Fibroblast of mammary gland (primary cell): ENCODE measurements around the gene TWNK.

ENCODE experiments used
- DNase-seq: peaks from one replicate; pipeline ENCODE4 v3.0.0-alpha.2; 2010; ENCODE audit warnings: low read depth
- H3K4me3 ChIP-seq: 2 replicates; pipeline ENCODE4 v1.5.1; 2011; ENCODE audit warnings: low read depth, mild to moderate bottlenecking, low read length, moderate library complexity; ENCODE audit not compliant: control insufficient read depth
- CTCF ChIP-seq: conservative IDR thresholded peaks from 2 replicates; pipeline ENCODE4 v1.5.1; 2011; ENCODE audit warnings: low read depth, low read length, inconsistent platforms; ENCODE audit not compliant: control insufficient read depth, insufficient read depth

TWNK gene

DNA sequence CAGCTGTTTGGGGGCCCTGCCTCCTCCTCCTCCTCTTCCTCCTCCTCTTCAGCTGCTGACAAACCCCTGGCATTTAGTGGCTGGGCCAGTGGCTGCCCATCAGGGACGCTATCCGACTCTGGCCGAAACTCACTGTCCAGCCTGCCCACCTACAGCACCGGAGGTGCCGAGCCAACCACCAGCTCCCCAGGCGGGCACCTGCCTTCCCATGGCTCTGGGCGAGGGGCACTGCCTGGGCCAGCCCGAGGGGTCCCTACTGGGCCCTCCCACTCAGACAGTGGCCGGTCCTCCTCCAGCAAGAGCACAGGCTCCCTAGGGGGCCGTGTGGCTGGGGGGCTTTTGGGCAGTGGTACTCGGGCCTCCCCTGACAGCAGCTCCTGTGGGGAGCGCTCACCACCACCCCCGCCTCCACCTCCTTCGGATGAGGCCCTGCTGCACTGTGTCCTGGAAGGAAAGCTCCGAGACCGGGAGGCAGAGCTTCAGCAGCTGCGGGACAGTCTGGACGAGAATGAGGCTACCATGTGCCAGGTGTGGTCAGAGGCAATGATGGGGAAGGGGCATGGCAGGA is 16.4 kb downstream of the TWNK start:
- DNase-seq, result no peak
- no peak for TF ChIP-seq CTCF
- no peak overlapping the region for H3K4me3 ChIP-seq

DNA sequence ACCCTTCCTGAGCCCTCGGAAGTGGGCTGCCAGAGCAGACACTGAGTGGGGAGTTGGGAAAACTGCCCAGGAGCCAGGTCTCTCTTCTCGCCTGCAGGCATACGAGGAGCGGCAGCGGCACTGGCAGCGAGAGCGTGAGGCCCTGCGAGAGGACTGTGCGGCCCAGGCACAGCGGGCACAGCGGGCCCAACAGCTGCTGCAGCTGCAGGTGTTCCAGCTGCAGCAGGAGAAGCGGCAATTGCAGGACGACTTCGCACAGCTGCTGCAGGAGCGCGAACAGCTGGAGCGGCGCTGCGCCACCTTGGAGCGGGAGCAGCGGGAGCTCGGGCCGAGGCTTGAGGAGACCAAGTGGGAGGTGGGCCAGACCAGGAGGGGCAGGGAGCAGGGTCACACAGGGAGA is 18.0 kb downstream of the TWNK start:
- DNase-seq, result no peak
- TF ChIP-seq CTCF, result no peak
- no peak overlapping the region for H3K4me3 ChIP-seq

DNA sequence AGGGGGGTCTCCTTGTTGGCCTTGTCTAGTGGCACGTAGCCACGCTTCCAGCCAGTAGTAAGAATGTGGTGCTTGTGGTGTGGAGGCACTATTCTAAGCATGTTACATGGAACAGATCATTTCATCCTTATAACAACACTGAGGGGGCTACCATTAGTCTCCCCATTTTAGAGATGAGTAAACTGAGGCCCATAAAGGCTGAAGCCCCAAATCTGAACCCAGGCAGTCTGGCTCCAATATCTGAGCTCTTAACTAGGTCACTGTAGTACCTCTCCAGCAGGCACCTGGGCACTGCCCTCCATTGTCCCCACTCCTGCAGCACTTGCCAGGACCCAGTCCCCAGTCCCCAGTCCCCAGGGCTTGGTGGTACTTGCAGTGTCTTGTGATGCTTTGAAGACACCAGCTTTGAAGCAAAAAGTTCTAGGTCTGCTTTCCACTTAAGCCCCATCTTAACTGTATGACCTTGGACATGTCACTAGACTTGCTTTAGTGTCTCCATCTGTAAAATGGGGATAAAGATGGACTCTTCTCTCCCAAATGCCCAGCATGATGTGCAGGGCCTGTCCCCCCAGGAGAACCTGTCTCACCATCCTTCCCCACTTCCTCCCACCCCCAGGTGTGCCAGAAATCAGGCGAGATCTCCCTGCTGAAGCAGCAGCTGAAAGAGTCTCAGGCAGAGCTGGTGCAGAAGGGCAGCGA is 18.7 kb downstream of the TWNK start:
- TF ChIP-seq CTCF, result no peak
- H3K4me3 ChIP-seq, result no peak overlapping the region
- DNase-seq, result no peak

DNA sequence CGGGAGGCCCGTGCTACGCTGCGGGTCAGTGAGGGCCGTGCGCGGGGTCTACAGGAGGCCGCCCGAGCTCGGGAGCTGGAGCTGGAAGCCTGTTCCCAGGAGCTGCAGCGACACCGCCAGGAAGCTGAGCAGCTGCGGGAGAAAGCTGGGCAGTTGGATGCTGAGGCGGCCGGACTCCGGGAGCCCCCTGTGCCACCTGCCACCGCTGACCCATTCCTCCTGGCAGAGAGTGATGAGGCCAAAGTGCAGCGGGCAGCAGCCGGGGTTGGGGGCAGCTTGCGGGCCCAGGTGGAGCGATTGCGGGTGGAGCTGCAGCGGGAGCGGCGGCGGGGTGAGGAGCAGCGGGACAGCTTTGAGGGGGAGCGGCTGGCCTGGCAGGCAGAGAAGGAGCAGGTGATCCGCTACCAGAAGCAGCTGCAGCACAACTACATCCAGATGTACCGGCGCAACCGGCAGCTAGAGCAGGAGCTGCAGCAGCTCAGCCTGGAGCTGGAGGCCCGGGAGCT is 19.3 kb downstream of the TWNK start:
- H3K4me3 ChIP-seq, result no peak overlapping the region
- TF ChIP-seq CTCF, result no peak
- no peak for DNase-seq

DNA sequence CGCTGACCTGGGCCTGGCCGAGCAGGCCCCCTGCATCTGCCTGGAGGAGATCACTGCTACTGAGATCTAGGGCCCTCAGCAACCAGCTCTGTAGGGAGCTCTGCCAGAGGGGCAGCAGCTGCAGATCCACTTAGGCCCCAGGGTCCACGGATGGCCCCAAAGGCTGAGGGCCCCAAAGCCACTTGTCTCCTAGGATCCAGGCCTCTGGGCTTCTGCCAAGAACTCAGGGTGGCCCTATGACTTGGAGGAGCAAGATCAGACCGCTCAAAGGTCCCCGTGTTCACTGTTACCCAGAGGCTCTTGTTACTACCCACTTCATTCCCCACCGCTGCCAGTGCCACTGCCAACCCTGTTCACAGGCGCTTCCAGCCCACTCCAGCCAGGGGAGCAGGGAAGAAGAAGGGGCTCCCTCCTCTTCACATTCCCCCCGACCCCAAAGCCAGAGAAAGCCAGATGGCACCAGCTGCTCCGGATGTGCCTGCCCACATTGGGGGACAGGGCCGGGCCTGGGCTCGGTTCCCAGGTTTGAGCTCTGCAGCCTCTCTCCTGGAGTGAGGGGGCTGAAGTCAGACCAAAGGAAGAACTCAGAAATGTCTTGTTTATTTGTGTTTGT is 19.9 kb downstream of the TWNK start:
- DNase-seq, result no peak
- no peak overlapping the region for H3K4me3 ChIP-seq
- TF ChIP-seq CTCF, result no peak

DNA sequence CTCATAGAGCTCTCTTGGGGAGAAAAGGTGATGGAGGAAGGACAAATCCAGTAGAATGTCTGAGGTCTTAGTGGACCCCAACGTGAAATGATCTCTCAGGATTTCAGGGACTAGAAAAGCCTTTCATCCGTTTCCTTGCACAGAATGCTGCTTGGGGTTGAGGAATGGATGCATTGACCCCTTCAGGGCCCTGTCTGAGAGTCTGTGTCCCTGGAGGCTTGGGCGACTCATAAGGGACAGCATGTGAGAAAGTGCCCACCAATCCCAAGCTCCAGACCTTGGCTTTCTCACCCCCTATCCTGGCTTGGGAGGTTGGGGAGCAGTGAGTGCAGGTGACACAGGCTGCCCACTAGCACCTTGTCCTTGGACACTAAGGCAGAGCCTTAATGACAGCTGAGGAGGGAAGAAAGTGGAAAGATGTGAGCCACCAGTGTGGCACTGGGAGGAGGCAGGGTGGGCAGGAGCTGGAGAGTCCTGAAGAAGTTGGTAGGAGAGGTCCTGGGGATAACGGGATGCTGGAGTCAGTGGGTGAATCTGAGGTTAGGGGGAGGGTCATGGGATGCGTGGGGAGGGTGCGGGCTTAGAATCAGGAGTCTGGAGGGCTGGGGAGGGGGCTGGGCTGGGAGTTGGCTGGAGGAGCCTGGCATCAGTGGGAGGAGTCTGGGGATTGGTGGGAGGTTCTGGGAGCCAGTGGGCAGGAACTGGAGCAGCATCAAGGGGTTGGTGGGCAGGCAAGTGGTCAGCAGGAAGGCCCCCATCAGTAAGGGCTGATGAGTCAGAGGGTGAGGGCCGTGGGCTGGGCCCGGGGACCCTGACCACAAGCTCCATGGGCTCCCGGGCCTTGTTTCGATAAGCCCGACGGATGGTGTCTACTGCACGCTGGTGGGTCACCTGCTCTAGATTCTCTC is 20.8 kb downstream of the TWNK start:
- TF ChIP-seq CTCF, result no peak
- DNase-seq, result no peak
- H3K4me3 ChIP-seq, result no peak overlapping the region
